Measurements from ENCODE around the gene SLC22A23.

DNA sequence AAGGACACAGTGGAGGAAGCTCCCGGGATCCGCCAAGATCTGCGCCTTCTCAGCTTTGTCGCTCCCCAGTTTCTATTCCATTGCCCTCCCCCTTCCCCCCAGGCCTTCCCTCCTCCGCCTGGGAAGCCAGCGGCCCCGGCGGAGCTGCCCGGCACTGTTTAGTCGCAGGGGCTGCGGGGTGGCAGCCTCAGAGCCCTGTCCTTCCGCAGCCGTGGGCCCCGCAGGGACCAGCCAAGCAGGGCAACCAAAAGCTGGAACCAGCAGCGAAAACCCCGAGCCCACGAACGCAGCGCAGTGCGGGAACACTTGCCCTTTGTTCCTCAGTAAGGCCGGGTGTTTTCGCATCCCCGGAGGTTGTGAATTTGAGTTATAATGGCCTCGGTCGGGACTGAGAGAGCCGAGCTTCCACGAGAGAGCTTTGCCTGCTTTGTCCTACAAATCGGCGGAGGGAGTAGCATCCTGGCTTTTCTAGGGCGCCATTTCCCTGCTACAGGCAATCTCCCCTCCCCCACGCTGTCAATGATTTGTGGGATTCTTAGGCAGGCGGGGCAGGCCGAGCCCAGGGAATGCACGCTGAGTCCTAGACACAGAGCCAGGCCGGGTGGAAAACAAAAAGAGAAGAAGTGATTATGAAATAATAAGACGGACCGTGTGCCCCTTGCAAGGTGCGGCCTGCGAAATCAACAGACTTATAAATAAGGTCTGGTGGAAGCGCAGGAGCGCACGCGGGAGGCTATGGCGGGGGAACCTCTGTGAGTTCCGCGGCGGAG lies 225.4 kb downstream of the SLC22A23 start:
- TF ChIP-seq POLR2AphosphoS5 (IDR thresholded peaks at IDR 0.05; ENCODE audit: low read depth, low read length), result no peak
- no peak for TF ChIP-seq POLR2A (IDR thresholded peaks at IDR 0.05; ENCODE audit: low read depth, low read length)
- no peak; the same call in 1 of the 2 replicates for TF ChIP-seq TAF1 (IDR thresholded peaks at IDR 0.05; ENCODE audit: borderline replicate concordance, low read depth, low read length)

Data from GM12892 (cell line).